GM23338 (cell line): ENCODE data around the gene NKD1. TPM values are rescaled to one million over a fixed set of nuclear protein-coding genes. Genes with fewer than 3 reads are reported as not detected.

Experiments used
- ATAC-seq: fragments of 200-7000 bp; cut with Tn5 transposase; 3 replicates; pipeline ENCODE4 v1.9.1; 2020
- DNase-seq: peaks from one replicate; pipeline ENCODE4 v3.0.0-alpha.2; 2015; ENCODE audit warnings: low spot score
- H2AFZ ChIP-seq: fragments of 200-600 bp; sonication (generic); 2 replicates; pipeline ENCODE4 v1.8.0; 2016; ENCODE audit warnings: antibody characterized with exemption, mild to moderate bottlenecking, moderate library complexity
- H3F3A ChIP-seq: fragments of 200-600 bp; sonication (generic); replicated peaks from 2 replicates; pipeline ENCODE4 v1.8.0; 2017; ENCODE audit warnings: antibody characterized with exemption, mixed run types, low read depth
- H3K27ac ChIP-seq: fragments of 200-600 bp; sonication (generic); 2 replicates; pipeline ENCODE4 v1.6.1; 2016; ENCODE audit warnings: low read depth
- H3K27me3 ChIP-seq: fragments of 200-600 bp; sonication (generic); 2 replicates; pipeline ENCODE4 v1.8.0; 2016; ENCODE audit warnings: mild to moderate bottlenecking, mixed run types, moderate library complexity; ENCODE audit not compliant: insufficient read depth
- H3K36me3 ChIP-seq: fragments of 200-600 bp; sonication (generic); 2 replicates; pipeline ENCODE4 v1.8.0; 2016; ENCODE audit warnings: mild to moderate bottlenecking; ENCODE audit not compliant: insufficient read depth
- H3K4me1 ChIP-seq: fragments of 200-600 bp; sonication (generic); 2 replicates; pipeline ENCODE4 v1.8.0; 2016; ENCODE audit warnings: mild to moderate bottlenecking, moderate library complexity; ENCODE audit not compliant: insufficient read depth
- H3K4me2 ChIP-seq: fragments of 200-600 bp; sonication (generic); 2 replicates; pipeline ENCODE4 v1.7.1; 2017; ENCODE audit warnings: mixed run types
- H3K4me3 ChIP-seq: fragments of 200-600 bp; sonication (generic); 2 replicates; pipeline ENCODE4 v1.6.1; 2016; ENCODE audit warnings: mixed run types
- H3K79me2 ChIP-seq: fragments of 200-600 bp; sonication (generic); replicated peaks from 2 replicates; pipeline ENCODE4 v1.8.0; 2017; ENCODE audit warnings: mild to moderate bottlenecking; ENCODE audit not compliant: insufficient read depth
- H3K9me2 ChIP-seq: fragments of 200-600 bp; sonication (generic); 2 replicates; pipeline ENCODE4 v1.8.0; 2017; ENCODE audit not compliant: insufficient read depth
- H4K20me1 ChIP-seq: fragments of 200-600 bp; sonication (generic); replicated peaks from 2 replicates; pipeline ENCODE4 v1.8.0; 2017; ENCODE audit warnings: mild to moderate bottlenecking; ENCODE audit not compliant: insufficient read depth
- H3K27ac Mint-ChIP-seq: 2 replicates; pipeline ENCODE4 v1.8.0; 2020; ENCODE audit warnings: inconsistent platforms, mild to moderate bottlenecking, moderate library complexity, mixed read lengths
- H3K27me3 Mint-ChIP-seq: 3 replicates; pipeline ENCODE4 v1.8.0; 2022; ENCODE audit warnings: low read depth, mild to moderate bottlenecking, moderate library complexity, mixed read lengths, inconsistent platforms; ENCODE audit not compliant: insufficient read depth, poor library complexity
- H3K36me3 Mint-ChIP-seq: 3 replicates; pipeline ENCODE4 v1.8.0; 2021; ENCODE audit warnings: low read depth, mild to moderate bottlenecking, inconsistent platforms, moderate library complexity, mixed read lengths
- H3K4me1 Mint-ChIP-seq: 3 replicates; pipeline ENCODE4 v1.8.0; 2020; ENCODE audit warnings: mild to moderate bottlenecking, inconsistent platforms, mixed read lengths
- H3K4me3 Mint-ChIP-seq: 3 replicates; pipeline ENCODE4 v1.8.0; 2021; ENCODE audit warnings: moderate library complexity, mild to moderate bottlenecking, inconsistent platforms, mixed read lengths
- H3K9me3 Mint-ChIP-seq: 3 replicates; pipeline ENCODE4 v1.8.0; 2020; ENCODE audit warnings: moderate library complexity, mild to moderate bottlenecking, inconsistent platforms, mixed read lengths
- CREB1 ChIP-seq: fragments of 250-450 bp; sonication (Bioruptor Pico); IDR thresholded peaks from 2 replicates; pipeline ENCODE4 v1.5.0; 2020; ENCODE audit warnings: low read depth, mild to moderate bottlenecking, moderate library complexity
- CTCF ChIP-seq, 2 experiments: fragments of 200-600 bp in 1 of 2; sonication (generic) in 1 of 2; conservative IDR thresholded peaks; 2 replicates each; pipeline versions ENCODE4 v1.5.1 to v1.6.1; 2016 to 2017; ENCODE audit warnings: antibody characterized with exemption in 2 of 2, low read depth in 2 of 2, mild to moderate bottlenecking in 2 of 2, moderate library complexity in 1 of 2
- EZH2 ChIP-seq: fragments of 200-600 bp; sonication (generic); IDR thresholded peaks from one replicate; pipeline ENCODE4 v1.8.0; 2017; ENCODE audit warnings: antibody characterized with exemption, mild to moderate bottlenecking, low read depth; ENCODE audit not compliant: unreplicated experiment
- EZH2phosphoT487 ChIP-seq: fragments of 200-600 bp; sonication (generic); IDR thresholded peaks from one replicate; pipeline ENCODE4 v1.8.1; 2018; ENCODE audit warnings: antibody characterized with exemption; ENCODE audit not compliant: unreplicated experiment
- JUNB ChIP-seq: IDR thresholded peaks from one replicate; pipeline ENCODE4 v1.6.1; 2016; ENCODE audit warnings: antibody characterized with exemption; ENCODE audit not compliant: unreplicated experiment
- NANOG ChIP-seq: IDR thresholded peaks from 2 replicates; pipeline ENCODE4 v1.6.1; 2016; ENCODE audit warnings: antibody characterized with exemption, borderline replicate concordance
- POLR2AphosphoS5 ChIP-seq: IDR thresholded peaks from 2 replicates; pipeline ENCODE4 v1.6.1; 2016; ENCODE audit warnings: antibody characterized with exemption, low read depth
- STAT1 ChIP-seq: IDR thresholded peaks from one replicate; pipeline ENCODE4 v1.6.1; 2016; ENCODE audit warnings: antibody characterized with exemption; ENCODE audit not compliant: unreplicated experiment
- ZNF114 ChIP-seq: fragments of 250-450 bp; sonication (Bioruptor Pico); IDR thresholded peaks from 2 replicates; pipeline ENCODE4 v1.5.0; 2020; ENCODE audit warnings: mild to moderate bottlenecking, moderate library complexity
- ZNF331 ChIP-seq: fragments of 250-450 bp; sonication (Bioruptor Pico); IDR thresholded peaks from 2 replicates; pipeline ENCODE4 v1.5.0; 2020; ENCODE audit warnings: low read depth, mild to moderate bottlenecking, moderate library complexity
- polyA plus RNA-seq: library from polyadenylated mRNA; unstranded; fragments of >200 nt; fragmentation: Nextera tagmentation; extraction: Ambion mirVana; gene quantifications from 2 replicates; pipeline ENCODE4 v1.2.1, GENCODE V29; 2016
- total RNA-seq: library from RNA; depleted of rRNA; stranded (reverse); fragments of >200 nt; shearing (Covaris generic); gene quantifications from 2 replicates; pipeline ENCODE4 v1.2.3, GENCODE V29; 2014
- TF ChIP-seq, protein P1 (sequence below): IDR thresholded peaks from one replicate; pipeline ENCODE4 v1.6.1; 2018; ENCODE audit warnings: antibody characterized with exemption; ENCODE audit not compliant: unreplicated experiment
- TF ChIP-seq, protein P2 (sequence below): fragments of 250-450 bp; sonication (Bioruptor Pico); IDR thresholded peaks from 2 replicates; pipeline ENCODE4 v1.5.0; 2020; ENCODE audit warnings: mild to moderate bottlenecking, moderate library complexity
- TF ChIP-seq, protein P3 (sequence below): IDR thresholded peaks from 2 replicates; pipeline ENCODE4 v1.6.1; 2016; ENCODE audit warnings: antibody characterized with exemption

Gene NKD1
- total and polyA plus RNA-seq, 2 experiments from 2014 or later, result 2.1 to 2.3 TPM

- Mint-ChIP-seq H3K36me3 (peaks cover 8% of the 10 kb centered on the region), H3K9me3 (peaks cover 9% of the 10 kb centered on the region; the same call in 2 of the 3 replicates), H3K27ac (peak overlapping the region; percentile 44; the same call in 1 of the 2 replicates), H3K27me3 (peaks cover 5% of the 10 kb centered on the region), H3K4me1 (no peaks in the 10 kb centered on the region; the same call in 2 of the 3 replicates), H3K4me3 (no peak overlapping the region)
- Histone ChIP-seq H2AFZ (no peak overlapping the region), H3K79me2 (no peaks in the 10 kb centered on the region), H3F3A (no peaks in the 10 kb centered on the region), H4K20me1 (no peaks in the 10 kb centered on the region; the same call in 1 of the 2 replicates), H3K9me2 (0 out of 2 replicates have a peak, but pooled peaks cover 2% of the 10 kb centered on the region), H3K4me2 (no peak overlapping the region), H3K36me3 (no peaks in the 10 kb centered on the region), H3K27ac (no peak overlapping the region), H3K4me1 (no peaks in the 10 kb centered on the region), H3K4me3 (no peak overlapping the region), H3K27me3 (no peaks in the 10 kb centered on the region)
- DNase-seq, result no peak
- no peak for ATAC-seq
- TF ChIP-seq ZNF114 (CRISPR knock-in tag), result no peak
- no peak for TF ChIP-seq CTCF (conservative IDR thresholded peaks at IDR 0.05; ENCODE audit: low read depth in 2 of 2)
- TF ChIP-seq, protein P1, sequence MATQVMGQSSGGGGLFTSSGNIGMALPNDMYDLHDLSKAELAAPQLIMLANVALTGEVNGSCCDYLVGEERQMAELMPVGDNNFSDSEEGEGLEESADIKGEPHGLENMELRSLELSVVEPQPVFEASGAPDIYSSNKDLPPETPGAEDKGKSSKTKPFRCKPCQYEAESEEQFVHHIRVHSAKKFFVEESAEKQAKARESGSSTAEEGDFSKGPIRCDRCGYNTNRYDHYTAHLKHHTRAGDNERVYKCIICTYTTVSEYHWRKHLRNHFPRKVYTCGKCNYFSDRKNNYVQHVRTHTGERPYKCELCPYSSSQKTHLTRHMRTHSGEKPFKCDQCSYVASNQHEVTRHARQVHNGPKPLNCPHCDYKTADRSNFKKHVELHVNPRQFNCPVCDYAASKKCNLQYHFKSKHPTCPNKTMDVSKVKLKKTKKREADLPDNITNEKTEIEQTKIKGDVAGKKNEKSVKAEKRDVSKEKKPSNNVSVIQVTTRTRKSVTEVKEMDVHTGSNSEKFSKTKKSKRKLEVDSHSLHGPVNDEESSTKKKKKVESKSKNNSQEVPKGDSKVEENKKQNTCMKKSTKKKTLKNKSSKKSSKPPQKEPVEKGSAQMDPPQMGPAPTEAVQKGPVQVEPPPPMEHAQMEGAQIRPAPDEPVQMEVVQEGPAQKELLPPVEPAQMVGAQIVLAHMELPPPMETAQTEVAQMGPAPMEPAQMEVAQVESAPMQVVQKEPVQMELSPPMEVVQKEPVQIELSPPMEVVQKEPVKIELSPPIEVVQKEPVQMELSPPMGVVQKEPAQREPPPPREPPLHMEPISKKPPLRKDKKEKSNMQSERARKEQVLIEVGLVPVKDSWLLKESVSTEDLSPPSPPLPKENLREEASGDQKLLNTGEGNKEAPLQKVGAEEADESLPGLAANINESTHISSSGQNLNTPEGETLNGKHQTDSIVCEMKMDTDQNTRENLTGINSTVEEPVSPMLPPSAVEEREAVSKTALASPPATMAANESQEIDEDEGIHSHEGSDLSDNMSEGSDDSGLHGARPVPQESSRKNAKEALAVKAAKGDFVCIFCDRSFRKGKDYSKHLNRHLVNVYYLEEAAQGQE, result no peak
- no peak for TF ChIP-seq CREB1 (CRISPR knock-in tag)
- TF ChIP-seq JUNB, result no peak
- TF ChIP-seq, protein P2, sequence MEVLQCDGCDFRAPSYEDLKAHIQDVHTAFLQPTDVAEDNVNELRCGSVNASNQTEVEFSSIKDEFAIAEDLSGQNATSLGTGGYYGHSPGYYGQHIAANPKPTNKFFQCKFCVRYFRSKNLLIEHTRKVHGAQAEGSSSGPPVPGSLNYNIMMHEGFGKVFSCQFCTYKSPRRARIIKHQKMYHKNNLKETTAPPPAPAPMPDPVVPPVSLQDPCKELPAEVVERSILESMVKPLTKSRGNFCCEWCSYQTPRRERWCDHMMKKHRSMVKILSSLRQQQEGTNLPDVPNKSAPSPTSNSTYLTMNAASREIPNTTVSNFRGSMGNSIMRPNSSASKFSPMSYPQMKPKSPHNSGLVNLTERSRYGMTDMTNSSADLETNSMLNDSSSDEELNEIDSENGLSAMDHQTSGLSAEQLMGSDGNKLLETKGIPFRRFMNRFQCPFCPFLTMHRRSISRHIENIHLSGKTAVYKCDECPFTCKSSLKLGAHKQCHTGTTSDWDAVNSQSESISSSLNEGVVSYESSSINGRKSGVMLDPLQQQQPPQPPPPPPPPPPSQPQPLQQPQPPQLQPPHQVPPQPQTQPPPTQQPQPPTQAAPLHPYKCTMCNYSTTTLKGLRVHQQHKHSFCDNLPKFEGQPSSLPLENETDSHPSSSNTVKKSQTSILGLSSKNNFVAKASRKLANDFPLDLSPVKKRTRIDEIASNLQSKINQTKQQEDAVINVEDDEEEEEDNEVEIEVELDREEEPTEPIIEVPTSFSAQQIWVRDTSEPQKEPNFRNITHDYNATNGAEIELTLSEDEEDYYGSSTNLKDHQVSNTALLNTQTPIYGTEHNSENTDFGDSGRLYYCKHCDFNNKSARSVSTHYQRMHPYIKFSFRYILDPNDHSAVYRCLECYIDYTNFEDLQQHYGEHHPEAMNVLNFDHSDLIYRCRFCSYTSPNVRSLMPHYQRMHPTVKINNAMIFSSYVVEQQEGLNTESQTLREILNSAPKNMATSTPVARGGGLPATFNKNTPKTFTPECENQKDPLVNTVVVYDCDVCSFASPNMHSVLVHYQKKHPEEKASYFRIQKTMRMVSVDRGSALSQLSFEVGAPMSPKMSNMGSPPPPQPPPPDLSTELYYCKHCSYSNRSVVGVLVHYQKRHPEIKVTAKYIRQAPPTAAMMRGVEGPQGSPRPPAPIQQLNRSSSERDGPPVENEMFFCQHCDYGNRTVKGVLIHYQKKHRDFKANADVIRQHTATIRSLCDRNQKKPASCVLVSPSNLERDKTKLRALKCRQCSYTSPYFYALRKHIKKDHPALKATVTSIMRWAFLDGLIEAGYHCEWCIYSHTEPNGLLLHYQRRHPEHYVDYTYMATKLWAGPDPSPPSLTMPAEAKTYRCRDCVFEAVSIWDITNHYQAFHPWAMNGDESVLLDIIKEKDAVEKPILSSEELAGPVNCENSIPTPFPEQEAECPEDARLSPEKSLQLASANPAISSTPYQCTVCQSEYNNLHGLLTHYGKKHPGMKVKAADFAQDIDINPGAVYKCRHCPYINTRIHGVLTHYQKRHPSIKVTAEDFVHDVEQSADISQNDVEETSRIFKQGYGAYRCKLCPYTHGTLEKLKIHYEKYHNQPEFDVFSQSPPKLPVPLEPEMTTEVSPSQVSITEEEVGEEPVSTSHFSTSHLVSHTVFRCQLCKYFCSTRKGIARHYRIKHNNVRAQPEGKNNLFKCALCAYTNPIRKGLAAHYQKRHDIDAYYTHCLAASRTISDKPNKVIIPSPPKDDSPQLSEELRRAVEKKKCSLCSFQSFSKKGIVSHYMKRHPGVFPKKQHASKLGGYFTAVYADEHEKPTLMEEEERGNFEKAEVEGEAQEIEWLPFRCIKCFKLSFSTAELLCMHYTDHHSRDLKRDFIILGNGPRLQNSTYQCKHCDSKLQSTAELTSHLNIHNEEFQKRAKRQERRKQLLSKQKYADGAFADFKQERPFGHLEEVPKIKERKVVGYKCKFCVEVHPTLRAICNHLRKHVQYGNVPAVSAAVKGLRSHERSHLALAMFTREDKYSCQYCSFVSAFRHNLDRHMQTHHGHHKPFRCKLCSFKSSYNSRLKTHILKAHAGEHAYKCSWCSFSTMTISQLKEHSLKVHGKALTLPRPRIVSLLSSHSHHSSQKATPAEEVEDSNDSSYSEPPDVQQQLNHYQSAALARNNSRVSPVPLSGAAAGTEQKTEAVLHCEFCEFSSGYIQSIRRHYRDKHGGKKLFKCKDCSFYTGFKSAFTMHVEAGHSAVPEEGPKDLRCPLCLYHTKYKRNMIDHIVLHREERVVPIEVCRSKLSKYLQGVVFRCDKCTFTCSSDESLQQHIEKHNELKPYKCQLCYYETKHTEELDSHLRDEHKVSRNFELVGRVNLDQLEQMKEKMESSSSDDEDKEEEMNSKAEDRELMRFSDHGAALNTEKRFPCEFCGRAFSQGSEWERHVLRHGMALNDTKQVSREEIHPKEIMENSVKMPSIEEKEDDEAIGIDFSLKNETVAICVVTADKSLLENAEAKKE (CRISPR knock-in tag), result no peak
- TF ChIP-seq EZH2phosphoT487, result no peak
- no peak for TF ChIP-seq STAT1
- TF ChIP-seq, protein P3, sequence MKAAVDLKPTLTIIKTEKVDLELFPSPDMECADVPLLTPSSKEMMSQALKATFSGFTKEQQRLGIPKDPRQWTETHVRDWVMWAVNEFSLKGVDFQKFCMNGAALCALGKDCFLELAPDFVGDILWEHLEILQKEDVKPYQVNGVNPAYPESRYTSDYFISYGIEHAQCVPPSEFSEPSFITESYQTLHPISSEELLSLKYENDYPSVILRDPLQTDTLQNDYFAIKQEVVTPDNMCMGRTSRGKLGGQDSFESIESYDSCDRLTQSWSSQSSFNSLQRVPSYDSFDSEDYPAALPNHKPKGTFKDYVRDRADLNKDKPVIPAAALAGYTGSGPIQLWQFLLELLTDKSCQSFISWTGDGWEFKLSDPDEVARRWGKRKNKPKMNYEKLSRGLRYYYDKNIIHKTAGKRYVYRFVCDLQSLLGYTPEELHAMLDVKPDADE, result no peak
- no peak for TF ChIP-seq NANOG
- no peak for TF ChIP-seq POLR2AphosphoS5
- TF ChIP-seq EZH2, result no peak
- TF ChIP-seq ZNF331 (CRISPR knock-in tag), result no peak
These were observed 11.1 kb downstream of the NKD1 start for GRCh38 chr16:50559342-50559741.
